ENCODE measurements around the gene REPS2. TPM values are rescaled to one million over a fixed set of nuclear protein-coding genes. Genes with fewer than 3 reads are reported as not detected.

The REPS2 gene
- total RNA-seq, 1 donor from 2014 or later = not detected

- intact Hi-C loops (cut with micrococcal nuclease) = no loop called here
These were observed 86.8 kb downstream of the REPS2 start for GRCh38 chrX:17033225-17033624.

DNA sequence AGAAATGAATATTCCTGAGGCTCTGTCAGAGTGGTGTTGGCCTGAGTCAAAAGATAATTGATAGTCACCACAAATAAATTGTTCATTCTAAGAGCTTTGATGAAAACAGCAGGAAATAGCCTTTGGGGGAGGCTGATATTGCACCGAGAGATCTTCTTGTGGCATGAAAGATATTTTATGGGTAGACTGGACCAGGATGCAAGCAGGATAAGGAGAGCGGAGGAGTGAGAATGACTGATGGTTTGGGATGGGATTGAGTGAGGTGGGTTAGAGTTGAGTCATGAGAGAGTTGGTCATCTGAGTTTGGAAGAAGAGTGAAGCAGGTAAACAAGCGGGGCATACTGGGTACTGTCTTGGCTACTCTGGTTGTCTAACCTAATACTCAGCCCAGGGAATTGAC, 88.7 kb downstream of the REPS2 start:
- intact Hi-C loops (cut with micrococcal nuclease) = no loop called here

- intact Hi-C loops (cut with micrococcal nuclease) = no loop called here
These were observed 89.9 kb downstream of the REPS2 start for GRCh38 chrX:17036171-17036961.

DNA sequence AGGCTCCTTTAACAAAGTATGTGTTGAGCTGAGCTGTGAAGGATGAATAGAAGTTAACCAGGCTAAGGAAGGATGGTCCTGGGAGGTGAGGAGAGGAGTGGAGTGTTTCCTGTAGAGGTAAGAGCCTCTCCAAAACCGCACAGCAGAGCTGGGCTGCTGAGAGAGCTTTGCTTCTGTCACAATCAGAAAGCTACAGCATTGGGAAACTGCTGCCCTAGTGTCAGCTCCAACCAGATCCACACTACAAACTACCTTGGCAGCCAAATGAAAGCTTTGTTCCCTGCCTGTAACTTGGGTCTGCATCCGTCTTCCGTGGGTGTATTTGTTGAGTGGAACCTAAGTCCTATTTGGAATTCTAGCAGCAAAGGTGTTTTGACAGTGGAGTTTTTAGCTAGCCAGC, 91.8 kb downstream of the REPS2 start:
- intact Hi-C loops (cut with micrococcal nuclease) = no loop called here

DNA sequence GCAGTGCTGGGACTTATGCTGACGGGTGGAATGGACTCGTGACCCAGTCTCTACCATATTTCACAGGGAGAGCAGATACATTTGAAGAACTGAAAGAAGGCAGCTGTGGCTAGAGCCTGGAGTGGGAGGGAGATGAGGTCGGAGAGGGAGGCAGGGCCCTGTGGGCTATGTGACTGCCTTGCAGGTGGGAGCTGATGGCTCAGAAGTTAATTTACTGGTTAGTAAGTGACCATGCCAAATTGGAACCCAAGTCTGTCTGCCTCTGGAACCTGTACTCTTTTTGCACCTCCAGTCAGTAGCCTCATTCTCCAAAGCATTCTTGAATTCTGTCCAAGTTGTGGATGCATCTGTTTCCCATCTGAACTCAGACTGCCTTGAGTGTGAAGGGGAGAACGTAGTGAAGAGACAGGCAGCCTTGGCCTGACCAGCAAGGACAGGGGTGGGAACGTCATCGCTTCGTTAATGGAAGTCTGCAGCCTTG, 92.3 kb downstream of the REPS2 start:
- intact Hi-C loops (cut with micrococcal nuclease) = no loop called here

DNA sequence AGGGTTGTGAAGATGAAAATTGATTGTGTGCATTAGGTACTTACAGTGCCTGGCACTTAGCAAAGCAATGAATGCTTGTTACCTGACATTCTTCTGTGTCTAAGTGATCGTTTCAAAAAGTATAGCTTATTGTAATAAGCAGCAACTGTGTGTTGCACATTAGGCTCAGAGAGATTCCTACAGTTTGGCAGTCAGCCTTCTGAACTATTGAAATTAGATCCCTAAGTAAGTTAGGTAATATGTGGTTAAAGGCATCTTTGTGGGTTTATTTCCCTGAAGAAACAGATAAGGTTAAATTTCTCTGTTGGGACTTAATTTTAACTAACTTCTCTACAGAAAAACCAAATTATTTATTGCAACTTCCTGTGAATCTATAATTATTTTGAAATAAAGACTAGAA, 93.4 kb downstream of the REPS2 start:
- intact Hi-C loops (cut with micrococcal nuclease) = no loop called here

GRCh38 chrX:17040711-17041110, 94.3 kb downstream of the REPS2 start:
- intact Hi-C loops (cut with micrococcal nuclease) = no loop called here

DNA sequence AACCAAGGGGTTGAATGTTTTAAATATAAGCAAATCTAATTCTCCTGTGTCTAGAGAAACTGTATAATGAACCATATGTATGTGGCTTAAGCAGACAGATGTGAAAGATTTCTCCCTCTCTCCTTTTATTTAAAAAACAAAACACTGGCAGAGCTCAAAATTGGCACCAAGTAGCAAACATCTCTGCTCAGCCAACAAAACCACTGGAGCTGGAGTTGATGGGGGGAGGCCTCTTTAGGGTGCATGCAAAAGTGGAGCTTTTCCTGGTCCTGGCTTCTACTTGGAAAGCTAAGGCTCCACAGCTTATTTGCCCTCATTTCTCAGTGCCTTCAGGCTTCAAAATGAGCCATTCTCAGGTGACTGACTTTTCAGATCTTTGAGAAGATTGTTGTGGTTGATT, 95.6 kb downstream of the REPS2 start:
- intact Hi-C loops (cut with micrococcal nuclease) = no loop called here

GRCh38 chrX:17046478-17047097, 100.1 kb downstream of the REPS2 start:
- intact Hi-C loops (cut with micrococcal nuclease) = loop anchor here (1.0 kb wide), 2 partner anchors 163 to 220 kb away; no protein-coding TSS in a partner anchor

DNA sequence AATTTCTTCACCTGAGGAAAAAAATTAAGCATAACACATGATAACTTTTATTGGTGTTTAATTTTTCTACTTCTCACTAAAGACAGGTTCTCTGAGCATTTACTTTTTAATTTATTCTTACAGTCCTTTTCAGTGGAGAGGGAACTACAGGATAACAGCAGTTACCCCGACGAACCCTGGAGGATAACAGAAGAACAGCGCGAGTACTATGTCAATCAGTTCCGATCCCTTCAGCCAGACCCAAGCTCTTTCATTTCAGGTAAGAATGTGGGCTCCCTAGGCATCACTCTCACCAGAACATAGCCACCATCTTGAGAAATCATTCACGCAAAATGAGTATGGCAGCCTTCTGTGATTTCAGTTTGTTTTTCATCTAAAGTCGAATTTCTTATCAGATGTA, 100.8 kb downstream of the REPS2 start:
- intact Hi-C loops (cut with micrococcal nuclease) = no loop called here

GRCh38 chrX:17052210-17052609, 105.8 kb downstream of the REPS2 start:
- intact Hi-C loops (cut with micrococcal nuclease) = no loop called here

- intact Hi-C loops (cut with micrococcal nuclease) = no loop called here
These were observed 106.3 kb downstream of the REPS2 start for GRCh38 chrX:17052793-17053192.

DNA sequence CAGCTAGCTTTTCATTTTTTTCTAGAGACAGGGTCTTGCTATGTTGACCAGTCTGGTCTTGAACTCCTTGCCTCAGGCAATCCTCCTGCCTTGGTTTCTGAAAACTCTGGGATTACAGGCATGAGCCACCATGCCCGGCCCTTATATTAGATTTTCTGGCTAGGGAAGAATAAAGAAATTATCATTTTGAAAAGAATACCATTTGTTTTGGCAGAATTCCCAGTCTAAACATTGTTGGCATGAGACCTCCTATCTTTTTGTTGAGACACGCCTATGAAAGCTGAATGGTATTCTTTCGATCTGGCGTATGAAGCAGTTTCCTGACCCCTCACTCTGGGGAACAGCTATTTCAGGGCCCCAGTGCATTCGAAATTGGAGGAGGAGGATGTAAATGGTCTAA, 107.0 kb downstream of the REPS2 start:
- intact Hi-C loops (cut with micrococcal nuclease) = no loop called here

DNA sequence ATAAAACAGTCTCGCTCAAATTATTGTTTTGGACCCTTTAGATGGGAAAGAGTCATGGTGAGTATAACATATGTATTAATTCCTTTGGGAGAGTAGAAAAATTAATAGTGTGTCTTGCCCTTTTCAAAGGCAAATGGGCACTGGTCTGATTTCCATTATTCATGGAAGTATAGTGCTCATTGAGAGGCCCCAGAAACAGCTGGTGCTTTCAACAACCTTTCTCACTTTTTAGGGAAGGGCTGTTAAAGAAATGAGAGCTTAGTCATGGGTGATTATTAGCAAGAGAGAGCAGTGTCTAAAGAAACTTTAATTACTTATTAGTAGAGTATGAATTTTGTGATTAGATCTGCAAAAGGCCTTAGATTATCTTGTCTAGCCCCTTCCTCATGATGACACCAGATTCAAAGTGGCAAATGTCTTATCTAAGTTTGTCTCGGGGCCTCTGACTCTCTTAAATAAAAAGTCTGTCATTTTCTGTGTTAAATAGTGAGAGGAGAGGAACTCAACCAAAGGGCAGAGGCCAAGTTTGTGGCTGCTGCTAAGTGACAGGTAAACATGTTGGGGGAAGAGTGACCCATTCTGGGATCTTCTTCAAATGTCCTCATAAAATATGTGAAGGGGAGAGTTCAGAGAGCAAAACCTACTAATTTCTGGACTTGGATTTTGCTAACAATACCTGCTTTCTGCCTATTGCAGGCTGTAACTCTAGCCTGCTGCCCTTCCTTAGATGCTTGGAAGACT, 110.6 kb downstream of the REPS2 start:
- intact Hi-C loops (cut with micrococcal nuclease) = no loop called here

GRCh38 chrX:17062065-17062464, 115.6 kb downstream of the REPS2 start:
- intact Hi-C loops (cut with micrococcal nuclease) = no loop called here

GRCh38 chrX:17065100-17065499, 118.6 kb downstream of the REPS2 start:
- intact Hi-C loops (cut with micrococcal nuclease) = no loop called here

- intact Hi-C loops (cut with micrococcal nuclease) = no loop called here
These were observed 121.1 kb downstream of the REPS2 start for GRCh38 chrX:17067534-17067933.

DNA sequence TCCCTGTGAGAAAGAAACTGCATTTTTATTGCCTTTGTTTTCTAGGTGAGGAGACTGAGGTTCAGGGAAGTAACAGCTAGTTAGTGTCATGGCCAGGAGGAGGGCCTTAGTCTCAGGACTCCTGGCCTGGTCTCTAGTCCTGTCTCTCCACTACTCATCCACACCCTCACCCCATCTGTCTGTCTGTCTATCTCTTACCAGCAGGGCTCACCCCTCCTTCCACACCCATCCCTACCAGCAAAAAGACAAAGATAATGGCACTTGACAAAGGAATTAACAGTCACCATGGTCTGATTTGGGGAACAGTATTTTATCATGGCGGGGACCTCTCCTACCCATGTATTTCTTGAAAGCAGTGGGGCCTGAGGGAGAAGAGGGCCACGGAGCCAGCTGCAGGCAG, 125.8 kb downstream of the REPS2 start:
- intact Hi-C loops (cut with micrococcal nuclease) = no loop called here

- intact Hi-C loops (cut with micrococcal nuclease) = no loop called here
These were observed 126.3 kb downstream of the REPS2 start for GRCh38 chrX:17072721-17073230.

GRCh38 chrX:17075004-17075403, 128.5 kb downstream of the REPS2 start:
- intact Hi-C loops (cut with micrococcal nuclease) = no loop called here

DNA sequence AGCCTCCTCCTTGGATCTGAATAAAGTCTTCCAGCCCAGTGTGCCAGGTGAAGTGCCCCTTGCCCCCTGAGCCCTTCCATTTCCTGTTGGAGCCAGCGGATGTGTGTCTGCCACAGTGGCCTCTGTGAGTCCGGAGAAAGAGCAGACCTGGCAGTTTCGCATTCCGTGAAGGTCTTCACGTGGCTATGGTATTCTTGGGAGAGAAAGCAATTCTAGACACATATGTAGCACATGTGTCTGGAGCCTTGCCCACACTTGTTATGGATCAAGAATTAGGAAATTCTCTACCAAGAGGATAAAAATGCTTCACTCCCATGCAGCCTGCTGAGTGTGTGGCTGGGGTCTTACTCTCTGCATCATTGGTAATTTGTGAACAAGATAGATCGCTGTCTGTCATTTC, 130.9 kb downstream of the REPS2 start:
- intact Hi-C loops (cut with micrococcal nuclease) = no loop called here
